Dedifferentiated amniotic fluid mesenchymal stem cell (primary cell): Measurements from ENCODE around the gene ZKSCAN8.
"Not testable (repeated sequence)": the region's sequence is repeated elsewhere in the genome, so short reads cannot be mapped to it uniquely, and the experiment has no call there.

Experiments
- DNase-seq: peaks from one replicate; pipeline ENCODE4 v3.0.0-alpha.2; 2016; ENCODE audit errors: extremely low spot score

Gene ZKSCAN8

DNA sequence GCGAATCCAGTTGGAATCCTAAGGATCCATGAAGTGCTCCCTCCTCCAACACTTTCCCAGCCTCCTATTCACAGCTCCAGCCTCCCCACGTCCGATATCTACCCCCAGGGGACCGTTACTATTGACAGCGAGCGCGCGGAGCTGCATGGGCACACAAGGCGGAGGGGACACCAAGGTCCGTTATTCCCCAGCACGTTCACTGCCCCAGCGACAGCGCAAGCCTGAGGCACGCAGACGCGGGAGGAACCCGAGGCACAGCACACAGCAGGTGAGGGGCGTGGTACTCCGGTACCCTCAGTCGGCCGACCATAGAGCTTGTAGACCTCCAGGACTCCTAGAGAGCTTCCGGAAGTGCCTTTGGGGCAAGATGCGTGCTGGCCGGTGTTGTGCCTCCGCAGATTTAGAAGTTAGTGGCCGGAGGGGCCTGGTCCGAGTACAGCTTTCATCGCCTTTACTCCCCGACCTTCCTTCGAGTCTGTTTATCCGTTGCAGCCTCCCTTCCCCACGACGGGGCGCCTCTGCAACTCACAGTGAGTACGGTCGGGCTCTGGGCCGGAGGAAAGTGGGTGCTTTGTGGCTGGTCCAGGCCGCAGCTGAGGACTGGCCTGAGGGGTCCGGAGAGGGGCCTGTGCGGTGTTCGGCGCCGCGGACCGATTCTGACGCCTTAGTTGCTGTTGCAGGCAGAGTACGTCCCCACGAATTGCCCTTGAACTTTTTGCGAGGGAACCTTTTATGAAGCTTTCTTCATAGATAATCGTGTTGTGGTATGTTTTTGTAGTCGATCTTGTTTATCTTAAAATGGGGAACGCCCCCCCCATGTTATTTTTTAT lies at the start of gene ZKSCAN8:
Gene ZKSCAN8 (plus strand): TSS at position 384 of the 830 bp plus-strand sequence. CDS start 6,525 bp downstream, outside the sequence.
- peak; percentile 71 for DNase-seq

GRCh38 chr6:28102222-28102621 lies 39.5 kb upstream of the ZKSCAN8 start:
- not testable (repeated sequence) for DNase-seq

DNA sequence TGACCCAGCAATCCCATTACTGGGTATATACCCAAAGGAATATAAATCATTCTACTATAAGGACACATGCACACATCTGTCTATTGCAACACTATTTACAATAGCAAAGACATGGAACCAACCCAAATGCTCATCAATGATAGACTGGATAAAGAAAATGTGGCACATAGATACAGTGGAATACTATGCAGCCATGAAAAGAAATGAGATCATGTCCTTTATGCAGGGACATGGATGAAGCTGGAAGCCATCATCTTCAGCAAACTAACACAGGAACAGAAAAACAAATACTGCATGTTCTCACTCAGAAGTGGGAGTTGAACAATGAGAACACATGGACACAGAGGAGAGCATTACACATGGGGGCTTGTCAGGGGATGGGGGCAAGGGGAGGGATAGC lies 39.0 kb upstream of the ZKSCAN8 start:
- DNase-seq = not testable (repeated sequence)

- peak; percentile 72 for DNase-seq
Measured at GRCh38 chr6:28104392-28105244, 37.1 kb upstream of the ZKSCAN8 start.

GRCh38 chr6:28105245-28105639 lies 36.4 kb upstream of the ZKSCAN8 start:
- DNase-seq = no peak

DNA sequence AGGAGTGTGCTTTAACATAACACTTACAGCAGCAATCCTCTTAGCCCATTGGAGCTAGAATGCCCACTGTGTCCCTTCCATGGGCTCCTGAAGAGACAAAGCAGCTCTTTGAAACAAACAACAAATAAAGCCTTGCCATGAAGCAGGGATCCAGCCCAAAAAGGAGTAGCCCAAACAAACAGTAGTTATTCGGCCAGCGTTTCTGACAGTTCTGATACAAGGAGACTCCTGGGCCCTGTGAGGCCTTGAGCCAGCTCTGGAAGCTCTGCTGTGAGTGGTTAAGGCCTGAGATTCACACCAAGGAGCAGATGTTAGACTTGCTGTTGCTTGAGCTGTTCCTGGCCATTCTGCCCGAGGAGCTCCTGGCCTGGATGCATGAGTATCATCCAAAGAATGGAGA lies 34.2 kb upstream of the ZKSCAN8 start:
- DNase-seq = no peak

DNA sequence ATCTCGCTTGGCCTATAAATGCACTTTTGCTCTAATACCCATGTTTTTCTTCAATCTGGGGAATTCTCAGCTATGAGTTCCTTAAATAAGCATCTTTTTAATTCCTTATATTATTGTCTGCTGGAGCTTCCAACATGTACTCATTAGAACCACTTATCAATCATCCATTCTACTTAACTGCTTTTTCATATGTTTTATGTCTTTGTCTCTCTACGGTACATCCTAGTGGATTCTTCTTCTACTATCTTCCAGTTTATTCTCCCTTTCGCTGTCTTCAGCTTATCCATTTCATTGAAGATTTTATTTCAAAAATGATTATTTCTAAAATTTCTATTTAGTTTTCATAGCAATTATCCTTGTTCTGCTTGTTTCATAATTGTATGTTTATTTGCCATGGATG lies 29.7 kb upstream of the ZKSCAN8 start:
- DNase-seq = no peak

- no peak for DNase-seq
Measured at GRCh38 chr6:28115799-28116198, 25.9 kb upstream of the ZKSCAN8 start.

GRCh38 chr6:28117386-28118050 lies 24.2 kb upstream of the ZKSCAN8 start:
- no peak for DNase-seq

GRCh38 chr6:28118217-28118616 lies 23.5 kb upstream of the ZKSCAN8 start:
- DNase-seq = no peak

- no peak for DNase-seq
Measured at GRCh38 chr6:28121876-28122275, 19.8 kb upstream of the ZKSCAN8 start.

DNA sequence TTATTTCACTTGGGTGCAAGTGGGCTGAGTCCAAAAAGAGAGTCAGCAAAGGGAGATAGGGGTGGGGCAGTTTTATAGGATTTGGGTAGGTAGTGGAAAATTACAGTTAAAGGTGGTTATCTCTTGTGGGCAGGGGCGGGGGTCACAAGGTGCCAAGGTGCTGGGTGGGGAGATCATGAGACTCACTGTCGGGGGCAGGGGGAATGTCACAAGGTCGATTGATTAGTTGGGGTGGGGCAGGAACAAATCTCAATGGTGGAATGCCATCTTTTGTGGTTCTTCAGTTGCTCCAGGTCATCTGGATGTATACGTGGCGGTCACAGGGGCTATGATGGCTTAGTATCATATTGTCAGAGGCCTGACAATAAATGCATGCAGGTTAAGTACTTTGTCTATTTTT lies 19.4 kb upstream of the ZKSCAN8 start:
- not testable (repeated sequence) for DNase-seq

GRCh38 chr6:28124350-28124970 lies 17.2 kb upstream of the ZKSCAN8 start, which contains the start of gene ZSCAN16:
TSS of gene ZSCAN16 (plus strand) at chr6:28124609. CDS start at chr6:28125444, 835 bp downstream.
- peak; percentile 65 for DNase-seq

GRCh38 chr6:28124971-28125353 lies 16.7 kb upstream of the ZKSCAN8 start:
- DNase-seq = no peak

- DNase-seq = no peak
Measured at GRCh38 chr6:28125401-28125800, 16.3 kb upstream of the ZKSCAN8 start.

- no peak for DNase-seq
Measured at GRCh38 chr6:28134015-28134414, 7.7 kb upstream of the ZKSCAN8 start.

- no peak for DNase-seq
Measured at GRCh38 chr6:28134716-28135115, 7.0 kb upstream of the ZKSCAN8 start.

DNA sequence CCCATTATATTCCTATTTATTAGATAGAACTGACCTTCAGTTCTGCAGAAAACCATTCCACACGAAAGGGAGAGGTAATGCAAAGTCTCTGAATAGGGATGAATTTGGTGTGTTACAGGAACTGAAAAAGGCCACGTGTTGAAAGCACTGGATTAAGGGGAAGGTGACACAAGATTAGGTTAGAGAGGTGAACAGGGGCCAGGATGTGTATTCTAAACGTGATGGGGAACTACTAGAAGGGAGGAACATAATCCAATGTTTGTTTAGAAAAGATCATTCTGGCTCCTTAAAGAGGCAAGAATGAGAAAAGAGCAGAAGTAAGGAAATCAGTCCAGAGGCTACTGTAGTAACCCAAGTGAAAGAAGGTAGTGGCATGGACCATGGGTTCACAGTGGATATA lies 6.3 kb upstream of the ZKSCAN8 start:
- no peak for DNase-seq

DNA sequence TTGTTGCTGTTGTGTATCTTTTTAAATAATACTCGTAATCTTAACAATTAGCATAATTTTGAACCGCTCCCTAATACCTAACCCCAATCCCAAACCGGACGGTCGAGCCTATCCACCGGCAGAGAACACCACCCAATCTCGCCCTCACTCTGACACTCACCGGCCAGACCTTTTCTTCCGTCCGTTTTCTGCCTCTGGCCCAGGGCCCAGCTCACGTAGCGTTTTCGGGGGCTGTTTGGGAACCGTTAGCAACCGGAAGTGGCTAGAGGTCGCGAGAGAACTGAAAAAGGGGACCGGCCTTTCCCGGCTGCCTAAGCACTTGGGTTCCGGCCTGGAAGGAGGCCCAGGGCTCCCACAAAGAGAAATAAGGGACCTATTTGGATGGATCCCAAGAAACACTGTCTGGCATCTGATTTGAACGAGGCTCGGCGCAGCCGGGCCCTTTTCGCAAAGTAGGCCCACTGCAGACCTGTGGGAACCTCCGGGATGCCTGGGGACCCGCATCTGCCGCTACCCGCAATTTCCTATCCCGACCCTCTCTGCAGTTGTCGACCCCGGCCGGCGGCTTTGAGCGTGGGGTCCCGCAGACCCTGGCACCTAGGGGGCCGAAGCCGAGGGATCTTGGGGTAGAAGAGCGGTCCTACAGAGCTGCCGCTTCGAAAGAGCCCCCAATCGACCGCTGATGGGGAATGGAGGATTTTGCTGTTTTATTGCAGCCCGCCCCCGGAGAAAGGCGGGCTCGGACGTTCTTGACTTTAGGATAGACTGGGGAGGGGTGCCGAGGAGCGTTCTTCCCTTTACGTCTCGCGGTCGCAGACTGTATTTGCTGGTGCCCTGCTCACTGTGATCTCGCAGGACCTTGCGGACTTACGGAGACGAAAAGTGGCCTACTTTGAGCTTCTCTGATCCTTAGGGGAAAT lies 4.8 kb upstream of the ZKSCAN8 start:
- peak; percentile 96 for DNase-seq

- no peak for DNase-seq
Measured at GRCh38 chr6:28137505-28137981, 4.1 kb upstream of the ZKSCAN8 start.
